ENCODE results near the gene TCF19.

TCF19 gene

GRCh38 chr6:31204751-31205145 lies 46.4 kb downstream of the TCF19 start:
- DNase-seq (ENCODE audit: low spot score) (no peak), FAIRE-seq (no peak)

DNA sequence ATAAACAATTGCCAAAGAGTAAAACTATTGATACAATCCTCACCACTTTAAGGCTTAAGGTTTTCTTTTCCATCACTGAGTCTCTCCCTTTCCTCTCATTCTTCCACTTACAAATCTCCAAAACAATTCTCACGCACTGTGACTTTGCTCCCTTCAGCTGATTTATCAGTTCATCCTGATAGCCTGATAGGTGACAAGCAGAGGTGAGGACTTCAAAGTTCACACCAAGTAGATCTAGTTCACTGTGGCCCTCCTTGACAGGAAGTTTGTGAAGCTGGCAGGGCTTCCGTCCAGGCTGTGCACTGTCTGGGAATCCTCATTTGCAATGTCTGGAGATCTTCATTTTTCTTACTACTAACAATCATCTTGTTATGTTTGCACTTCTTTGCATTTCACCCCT lies 47.2 kb downstream of the TCF19 start:
- DNase-seq (ENCODE audit: low spot score): no peak
- no peak for FAIRE-seq

- no peak for FAIRE-seq
- no peak for DNase-seq (ENCODE audit: low spot score)
These were observed 50.1 kb downstream of the TCF19 start for GRCh38 chr6:31208506-31208905.

- no peak for FAIRE-seq
- DNase-seq (ENCODE audit: low spot score): no peak
These were observed 50.7 kb downstream of the TCF19 start for GRCh38 chr6:31209137-31209536.

GRCh38 chr6:31210123-31210522 lies 51.7 kb downstream of the TCF19 start:
- no peak for DNase-seq (ENCODE audit: low spot score)
- no peak for FAIRE-seq

DNA sequence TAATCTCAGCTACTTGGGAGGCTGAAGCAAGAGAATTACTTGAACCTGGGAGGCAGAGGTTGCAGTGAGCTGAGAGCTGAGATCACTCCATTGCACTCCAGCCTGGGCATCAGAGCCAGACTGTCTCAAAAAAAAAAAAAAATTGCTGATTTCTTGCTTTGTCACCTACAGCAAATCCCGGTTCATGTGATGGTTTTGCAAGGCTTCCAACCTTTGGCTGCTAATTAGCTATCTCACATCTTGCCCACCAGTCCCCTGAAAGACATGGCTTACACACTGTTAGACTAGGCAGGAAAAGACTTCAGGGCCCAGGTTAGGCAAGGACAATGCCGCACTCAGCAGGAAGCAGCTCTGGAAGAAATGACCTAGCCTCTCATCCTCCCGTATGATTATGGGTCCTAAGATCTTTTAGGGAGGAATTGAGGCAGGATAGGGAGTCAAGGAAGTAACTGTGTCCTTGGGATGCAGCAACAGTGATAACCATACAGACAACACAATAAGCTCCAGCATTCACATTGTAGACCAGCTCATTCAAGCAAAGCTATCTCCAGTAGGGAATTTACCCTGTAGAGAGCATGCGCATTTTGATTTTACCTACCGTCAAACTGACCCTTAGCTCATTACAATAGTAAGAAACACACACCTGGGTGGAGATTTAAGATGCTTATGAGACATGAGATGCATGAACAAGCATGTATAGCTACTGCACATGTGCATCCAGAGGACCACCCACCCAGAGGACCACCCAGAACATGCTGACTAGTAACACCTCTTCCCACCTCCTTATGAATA lies 52.5 kb downstream of the TCF19 start:
- no peak for DNase-seq (ENCODE audit: low spot score)
- FAIRE-seq: no peak
